Measurements from ENCODE around the gene TXNRD2. TPM values are rescaled to one million over a fixed set of nuclear protein-coding genes. Genes with fewer than 3 reads are reported as not detected.

The TXNRD2 gene
- total RNA-seq, 1 donor from 2014 or later: 22.2 TPM

DNA sequence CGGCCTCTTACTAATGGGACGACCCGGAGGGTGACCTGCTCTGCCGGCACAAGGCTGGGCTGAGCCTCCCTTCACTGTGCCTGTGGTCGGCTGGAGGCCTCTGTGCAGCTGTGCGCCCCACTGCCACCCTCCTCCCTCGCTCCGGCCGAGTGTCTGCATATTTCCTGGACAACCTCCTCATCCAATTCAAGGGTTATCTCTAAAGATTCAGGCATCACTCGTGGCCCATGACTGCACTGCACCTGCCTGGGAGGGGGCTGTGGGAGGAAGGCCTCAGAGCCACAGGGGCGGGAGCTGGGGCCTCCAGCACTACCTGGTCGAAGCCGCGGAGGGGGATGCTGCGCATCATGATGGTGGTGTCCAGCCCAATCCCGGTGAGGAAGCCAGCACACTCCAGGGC, 43.9 kb downstream of the TXNRD2 start:
- no peak for DNase-seq (ENCODE audit: low read depth, low spot score)
- Mint-ChIP-seq H3K9me3 (no peaks in the 10 kb centered on the region), H3K4me3 (no peak overlapping the region), H3K27me3 (ENCODE audit: low read depth) (no peaks in the 10 kb centered on the region), H3K36me3 (ENCODE audit: low read depth) (no peaks in the 10 kb centered on the region), H3K27ac (ENCODE audit: unreplicated experiment) (no peak overlapping the region), H3K4me1 (peaks cover 11% of the 10 kb centered on the region)
- TF ChIP-seq, protein P1, sequence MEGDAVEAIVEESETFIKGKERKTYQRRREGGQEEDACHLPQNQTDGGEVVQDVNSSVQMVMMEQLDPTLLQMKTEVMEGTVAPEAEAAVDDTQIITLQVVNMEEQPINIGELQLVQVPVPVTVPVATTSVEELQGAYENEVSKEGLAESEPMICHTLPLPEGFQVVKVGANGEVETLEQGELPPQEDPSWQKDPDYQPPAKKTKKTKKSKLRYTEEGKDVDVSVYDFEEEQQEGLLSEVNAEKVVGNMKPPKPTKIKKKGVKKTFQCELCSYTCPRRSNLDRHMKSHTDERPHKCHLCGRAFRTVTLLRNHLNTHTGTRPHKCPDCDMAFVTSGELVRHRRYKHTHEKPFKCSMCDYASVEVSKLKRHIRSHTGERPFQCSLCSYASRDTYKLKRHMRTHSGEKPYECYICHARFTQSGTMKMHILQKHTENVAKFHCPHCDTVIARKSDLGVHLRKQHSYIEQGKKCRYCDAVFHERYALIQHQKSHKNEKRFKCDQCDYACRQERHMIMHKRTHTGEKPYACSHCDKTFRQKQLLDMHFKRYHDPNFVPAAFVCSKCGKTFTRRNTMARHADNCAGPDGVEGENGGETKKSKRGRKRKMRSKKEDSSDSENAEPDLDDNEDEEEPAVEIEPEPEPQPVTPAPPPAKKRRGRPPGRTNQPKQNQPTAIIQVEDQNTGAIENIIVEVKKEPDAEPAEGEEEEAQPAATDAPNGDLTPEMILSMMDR (conservative IDR thresholded peaks at IDR 0.05): no peak

DNA sequence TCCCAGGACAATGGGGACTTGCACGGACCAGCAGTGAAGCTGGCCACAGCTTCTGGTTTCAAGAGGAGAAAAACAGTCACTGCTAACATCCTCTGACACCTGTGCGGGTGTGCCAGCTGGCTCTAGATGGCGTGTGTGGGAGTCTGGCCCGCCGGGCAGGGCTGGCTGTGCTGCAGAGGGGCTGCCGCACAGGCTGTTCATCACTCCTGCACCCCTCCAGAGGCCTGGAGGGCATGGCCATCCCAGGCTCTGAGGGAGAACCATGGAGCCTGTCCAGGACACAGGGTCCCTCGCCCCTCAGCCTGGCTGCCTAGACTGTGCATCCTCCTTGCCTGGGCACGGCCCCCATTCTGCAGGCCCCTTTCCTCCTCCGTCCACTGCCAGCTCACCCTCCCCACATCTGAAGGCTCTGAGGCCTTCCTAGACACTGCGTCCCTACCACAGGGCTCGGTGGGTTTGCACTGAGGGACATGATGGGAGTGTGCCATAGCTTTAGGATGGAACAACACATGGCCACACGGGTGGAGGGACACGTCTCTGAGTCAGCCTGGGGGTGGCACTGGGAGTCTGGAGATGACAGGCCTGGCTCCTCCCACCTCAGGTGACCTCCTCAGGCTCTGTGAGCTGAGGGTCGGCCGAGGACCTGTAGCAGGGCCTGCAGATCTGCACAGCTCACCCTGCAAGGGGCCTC, 44.8 kb downstream of the TXNRD2 start:
- Mint-ChIP-seq H3K9me3 (no peaks in the 10 kb centered on the region), H3K4me1 (peaks cover 21% of the 10 kb centered on the region), H3K4me3 (no peak overlapping the region), H3K27ac (ENCODE audit: unreplicated experiment) (no peak overlapping the region), H3K36me3 (ENCODE audit: low read depth) (no peaks in the 10 kb centered on the region), H3K27me3 (ENCODE audit: low read depth) (no peaks in the 10 kb centered on the region)
- no peak for DNase-seq (ENCODE audit: low read depth, low spot score)
- TF ChIP-seq, protein P1 (conservative IDR thresholded peaks at IDR 0.05): no peak

DNA sequence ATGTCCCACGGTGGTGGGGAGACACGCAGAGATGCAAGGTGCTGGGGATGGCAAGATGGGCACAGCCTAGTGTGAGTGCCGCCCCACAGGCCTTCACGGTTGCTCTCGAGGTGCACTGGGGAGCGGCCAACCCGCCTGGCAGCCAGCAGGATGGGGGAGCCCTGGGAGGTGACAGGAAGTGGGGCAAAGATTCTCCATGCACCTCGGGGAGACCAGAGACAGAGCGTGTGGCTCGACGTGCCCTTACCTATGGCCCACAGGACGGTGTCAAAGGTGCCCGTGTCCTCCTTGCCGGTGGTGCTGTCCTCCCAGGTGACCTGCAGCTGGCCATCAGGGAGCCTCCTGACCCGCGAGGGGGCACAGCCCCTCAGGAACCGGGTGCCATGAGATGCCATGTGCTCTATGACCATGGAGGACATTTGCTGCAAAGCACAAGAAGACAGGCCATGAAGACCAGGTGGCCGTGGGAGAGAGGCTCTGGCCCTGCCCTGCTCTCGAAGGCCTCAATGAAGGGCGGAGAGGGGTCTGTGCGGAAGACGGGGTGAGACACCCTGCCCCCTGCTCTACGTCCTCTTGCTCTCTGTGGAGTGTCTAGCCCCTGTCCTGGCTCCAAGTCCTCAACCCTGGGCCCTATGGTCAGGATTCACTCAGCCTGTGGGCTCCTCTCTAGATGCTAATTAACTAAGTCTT, 46.3 kb downstream of the TXNRD2 start:
- no peaks in the 10 kb centered on the region for H3K9me3 Mint-ChIP-seq
- no peaks in the 10 kb centered on the region for H3K36me3 Mint-ChIP-seq (ENCODE audit: low read depth)
- H3K27ac Mint-ChIP-seq (ENCODE audit: unreplicated experiment): no peak overlapping the region

GRCh38 chr22:19893363-19893762, 48.3 kb downstream of the TXNRD2 start:
- H3K9me3 Mint-ChIP-seq: no peaks in the 10 kb centered on the region
- no peaks in the 10 kb centered on the region for H3K27me3 Mint-ChIP-seq (ENCODE audit: low read depth)
- TF ChIP-seq, protein P1 (conservative IDR thresholded peaks at IDR 0.05): no peak
- no peak overlapping the region for H3K4me3 Mint-ChIP-seq
- peaks cover 20% of the 10 kb centered on the region for H3K4me1 Mint-ChIP-seq
- DNase-seq (ENCODE audit: low read depth, low spot score): no peak
- no peak overlapping the region for H3K27ac Mint-ChIP-seq (ENCODE audit: unreplicated experiment)
- H3K36me3 Mint-ChIP-seq (ENCODE audit: low read depth): no peaks in the 10 kb centered on the region

More for the DNA sequence above, 46.3 kb downstream of the TXNRD2 start:
- DNase-seq (ENCODE audit: low read depth, low spot score): no peak
- no peaks in the 10 kb centered on the region for H3K27me3 Mint-ChIP-seq (ENCODE audit: low read depth)
- no peak overlapping the region for H3K4me3 Mint-ChIP-seq
- H3K4me1 Mint-ChIP-seq: peaks cover 24% of the 10 kb centered on the region
- TF ChIP-seq, protein P1 (conservative IDR thresholded peaks at IDR 0.05): no peak

- DNase-seq (ENCODE audit: low read depth, low spot score): no peak
- H3K4me1 Mint-ChIP-seq: peaks cover 20% of the 10 kb centered on the region
- H3K27ac Mint-ChIP-seq (ENCODE audit: unreplicated experiment): no peak overlapping the region
- no peaks in the 10 kb centered on the region for H3K9me3 Mint-ChIP-seq
- TF ChIP-seq, protein P1 (conservative IDR thresholded peaks at IDR 0.05): no peak
- H3K27me3 Mint-ChIP-seq (ENCODE audit: low read depth): no peaks in the 10 kb centered on the region
- peak overlapping the region; percentile 51 for H3K4me3 Mint-ChIP-seq
- H3K36me3 Mint-ChIP-seq (ENCODE audit: low read depth): no peaks in the 10 kb centered on the region
These were observed 48.7 kb downstream of the TXNRD2 start for GRCh38 chr22:19892925-19893324.
